OCI-LY1 (cell line): ENCODE measurements around the gene TBC1D4.

Source experiments
- H2AFZ ChIP-seq: fragments of 200-600 bp; sonication (generic), shearing (Covaris generic); 2 replicates; pipeline ENCODE4 v1.6.0; 2014; ENCODE audit warnings: antibody characterized with exemption, mild to moderate bottlenecking, low read length
- H3F3A ChIP-seq: fragments of 200-600 bp; sonication (generic), shearing (Covaris generic); 2 replicates; pipeline ENCODE4 v1.6.0; 2014; ENCODE audit warnings: mild to moderate bottlenecking, antibody characterized with exemption, low read length, moderate library complexity; ENCODE audit not compliant: insufficient read depth
- H3K27ac ChIP-seq: fragments of 200-600 bp; sonication (generic); 2 replicates; pipeline ENCODE4 v1.5.1; 2014; ENCODE audit warnings: low read length, mixed run types, mild to moderate bottlenecking, low read depth; ENCODE audit not compliant: poor library complexity, severe bottlenecking
- H3K27me3 ChIP-seq: fragments of 200-600 bp; sonication (generic); 2 replicates; pipeline ENCODE4 v1.6.0; 2014; ENCODE audit warnings: antibody characterized with exemption, mild to moderate bottlenecking, low read length, moderate library complexity; ENCODE audit not compliant: insufficient read depth
- H3K36me3 ChIP-seq: fragments of 200-600 bp; sonication (generic); 2 replicates; pipeline ENCODE4 v1.6.1; 2014; ENCODE audit warnings: mild to moderate bottlenecking, antibody characterized with exemption, low read length, moderate library complexity, mixed read lengths; ENCODE audit not compliant: insufficient read depth
- H3K4me1 ChIP-seq: fragments of 200-600 bp; sonication (generic); 2 replicates; pipeline ENCODE4 v1.5.1; 2014; ENCODE audit warnings: mild to moderate bottlenecking, low read length, moderate library complexity; ENCODE audit not compliant: insufficient read depth, severe bottlenecking
- H3K4me2 ChIP-seq: fragments of 200-600 bp; sonication (generic), shearing (Covaris generic); 2 replicates; pipeline ENCODE4 v1.6.1; 2014; ENCODE audit warnings: low read length
- H3K4me3 ChIP-seq: fragments of 200-600 bp; sonication (generic); 2 replicates; pipeline ENCODE4 v1.5.1; 2014; ENCODE audit warnings: low read length, low read depth, mild to moderate bottlenecking, mixed read lengths; ENCODE audit not compliant: poor library complexity, severe bottlenecking
- H3K79me2 ChIP-seq: fragments of 200-600 bp; shearing (Covaris generic); 2 replicates; pipeline ENCODE4 v1.6.1; 2016; ENCODE audit warnings: mixed run types, low read length, mixed read lengths; ENCODE audit not compliant: insufficient read depth
- H3K9ac ChIP-seq: fragments of 200-600 bp; sonication (generic), shearing (Covaris generic); 2 replicates; pipeline ENCODE4 v1.6.1; 2014; ENCODE audit warnings: mild to moderate bottlenecking, low read length, mixed read lengths
- H3K9me2 ChIP-seq: fragments of 200-600 bp; sonication (generic), shearing (Covaris generic); 2 replicates; pipeline ENCODE4 v1.6.1; 2014; ENCODE audit warnings: low read depth, mild to moderate bottlenecking, low read length, mixed read lengths
- H3K9me3 ChIP-seq: fragments of 200-600 bp; shearing (Covaris generic); 2 replicates; pipeline ENCODE4 v1.6.1; 2014; ENCODE audit warnings: low read length, mixed read lengths
- H4K20me1 ChIP-seq: fragments of 200-600 bp; sonication (generic), shearing (Covaris generic); 2 replicates; pipeline ENCODE4 v1.6.0; 2016; ENCODE audit warnings: mild to moderate bottlenecking, low read length; ENCODE audit not compliant: insufficient read depth
- CTCF ChIP-seq: fragments of 200-600 bp; sonication (generic), shearing (Covaris generic); IDR thresholded peaks from 2 replicates; pipeline ENCODE4 v1.5.1; 2017; ENCODE audit warnings: mild to moderate bottlenecking, antibody characterized with exemption, low read length, moderate library complexity, mixed read lengths
- EZH2 ChIP-seq: fragments of 200-600 bp; sonication (generic), shearing (Covaris generic); IDR thresholded peaks from 2 replicates; pipeline ENCODE4 v1.8.0; 2017; ENCODE audit warnings: borderline replicate concordance, mixed run types, mild to moderate bottlenecking, antibody characterized with exemption, low read length, moderate library complexity, mixed read lengths

The TBC1D4 gene

GRCh38 chr13:75411924-75412537 is 69.9 kb downstream of the TBC1D4 start:
- Histone ChIP-seq H3K9me2 (no peaks in the 10 kb centered on the region), H3K9me3 (no peaks in the 10 kb centered on the region), H3K4me2 (no peak overlapping the region), H3K36me3 (no peaks in the 10 kb centered on the region), H4K20me1 (no peaks in the 10 kb centered on the region), H3K9ac (no peak overlapping the region), H3K27me3 (no peaks in the 10 kb centered on the region), H2AFZ (no peak overlapping the region), H3K27ac (no peak overlapping the region), H3F3A (no peaks in the 10 kb centered on the region), H3K79me2 (no peaks in the 10 kb centered on the region), H3K4me1 (no peaks in the 10 kb centered on the region), H3K4me3 (no peak overlapping the region)
- TF ChIP-seq CTCF = no peak
- TF ChIP-seq EZH2 = no peak

GRCh38 chr13:75410207-75410606 is 71.8 kb downstream of the TBC1D4 start:
- Histone ChIP-seq H3K9me2 (no peaks in the 10 kb centered on the region), H3K4me1 (no peaks in the 10 kb centered on the region), H3K27ac (no peak overlapping the region), H3K9ac (no peak overlapping the region), H3K36me3 (no peaks in the 10 kb centered on the region), H3K79me2 (no peaks in the 10 kb centered on the region), H2AFZ (no peak overlapping the region), H3K4me2 (no peak overlapping the region), H4K20me1 (no peaks in the 10 kb centered on the region), H3F3A (no peaks in the 10 kb centered on the region), H3K27me3 (no peaks in the 10 kb centered on the region), H3K4me3 (no peak overlapping the region), H3K9me3 (no peaks in the 10 kb centered on the region)
- TF ChIP-seq EZH2 (no peak), CTCF (no peak)

- Histone ChIP-seq H3K79me2 (no peaks in the 10 kb centered on the region), H3K9me3 (no peaks in the 10 kb centered on the region), H3K9me2 (no peaks in the 10 kb centered on the region)
Observed at GRCh38 chr13:75407998-75408397, 74.0 kb downstream of the TBC1D4 start.

More at GRCh38 chr13:75407998-75408397, 74.0 kb downstream of the TBC1D4 start:
- Histone ChIP-seq H4K20me1 (no peaks in the 10 kb centered on the region), H2AFZ (no peak overlapping the region), H3K36me3 (no peaks in the 10 kb centered on the region), H3K4me2 (no peak overlapping the region), H3F3A (no peaks in the 10 kb centered on the region), H3K27me3 (no peaks in the 10 kb centered on the region), H3K27ac (no peak overlapping the region), H3K4me1 (no peaks in the 10 kb centered on the region), H3K4me3 (no peak overlapping the region), H3K9ac (no peak overlapping the region)
- no peak for TF ChIP-seq CTCF
- TF ChIP-seq EZH2 = no peak
